HUES48 (cell line): ENCODE measurements around the gene AMBRA1.

ENCODE experiments used
- H3K27ac ChIP-seq: one replicate; pipeline ENCODE4 v1.7.0; 2013; ENCODE audit warnings: low read depth, low read length, inconsistent platforms
- H3K27me3 ChIP-seq: 2 replicates; pipeline ENCODE4 v1.6.1; 2013; ENCODE audit warnings: mild to moderate bottlenecking, low read length; ENCODE audit not compliant: control insufficient read depth, insufficient read depth
- H3K36me3 ChIP-seq: 2 replicates; pipeline ENCODE4 v1.6.1; 2013; ENCODE audit warnings: low read length; ENCODE audit not compliant: control insufficient read depth, insufficient read depth
- H3K4me1 ChIP-seq: 2 replicates; pipeline ENCODE4 v1.6.1; 2013; ENCODE audit warnings: mild to moderate bottlenecking, low read length; ENCODE audit not compliant: control insufficient read depth, insufficient read depth
- H3K4me3 ChIP-seq: 2 replicates; pipeline ENCODE4 v1.5.1; 2013; ENCODE audit warnings: mild to moderate bottlenecking, low read depth, low read length
- H3K9ac ChIP-seq: 2 replicates; pipeline ENCODE4 v1.6.1; 2013; ENCODE audit warnings: mild to moderate bottlenecking, low read depth, low read length, moderate library complexity
- H3K9me3 ChIP-seq: 2 replicates; pipeline ENCODE4 v1.6.1; 2013; ENCODE audit warnings: low read length; ENCODE audit not compliant: control insufficient read depth, insufficient read depth

Gene AMBRA1

GRCh38 chr11:46529928-46530574 lies 63.8 kb downstream of the AMBRA1 start:
- Histone ChIP-seq H3K4me1 (peaks cover 13% of the 10 kb centered on the region), H3K27ac (no peak overlapping the region), H3K27me3 (no peaks in the 10 kb centered on the region)

GRCh38 chr11:46529095-46529905 lies 64.5 kb downstream of the AMBRA1 start:
- H3K27ac ChIP-seq = no peak overlapping the region
- no peaks in the 10 kb centered on the region for H3K36me3 ChIP-seq
- no peak overlapping the region for H3K9ac ChIP-seq
- H3K27me3 ChIP-seq = no peaks in the 10 kb centered on the region
- peaks cover 7% of the 10 kb centered on the region for H3K4me1 ChIP-seq
- no peaks in the 10 kb centered on the region for H3K9me3 ChIP-seq
- no peak overlapping the region for H3K4me3 ChIP-seq

More at GRCh38 chr11:46529928-46530574, 63.8 kb downstream of the AMBRA1 start:
- Histone ChIP-seq H3K9ac (no peak overlapping the region), H3K9me3 (no peaks in the 10 kb centered on the region), H3K4me3 (no peak overlapping the region), H3K36me3 (no peaks in the 10 kb centered on the region)

GRCh38 chr11:46528445-46529094 lies 65.3 kb downstream of the AMBRA1 start:
- Histone ChIP-seq H3K4me1 (peaks cover 8% of the 10 kb centered on the region), H3K4me3 (no peak overlapping the region), H3K36me3 (no peaks in the 10 kb centered on the region), H3K9ac (no peak overlapping the region), H3K27ac (no peak overlapping the region), H3K9me3 (no peaks in the 10 kb centered on the region), H3K27me3 (no peaks in the 10 kb centered on the region)

GRCh38 chr11:46527591-46528130 lies 66.2 kb downstream of the AMBRA1 start:
- no peak overlapping the region for H3K4me3 ChIP-seq

GRCh38 chr11:46526216-46527215 lies 67.3 kb downstream of the AMBRA1 start:
- Histone ChIP-seq H3K4me1 (peaks cover 23% of the 10 kb centered on the region), H3K27me3 (no peaks in the 10 kb centered on the region), H3K4me3 (no peak overlapping the region), H3K9me3 (no peaks in the 10 kb centered on the region), H3K36me3 (no peaks in the 10 kb centered on the region), H3K9ac (no peak overlapping the region), H3K27ac (no peak overlapping the region)

More at GRCh38 chr11:46527591-46528130, 66.2 kb downstream of the AMBRA1 start:
- Histone ChIP-seq H3K27ac (no peak overlapping the region), H3K4me1 (peaks cover 17% of the 10 kb centered on the region), H3K27me3 (no peaks in the 10 kb centered on the region), H3K9me3 (no peaks in the 10 kb centered on the region), H3K9ac (no peak overlapping the region), H3K36me3 (no peaks in the 10 kb centered on the region)

- H3K9ac ChIP-seq = no peak overlapping the region
- no peak overlapping the region for H3K4me3 ChIP-seq
- peaks cover 31% of the 10 kb centered on the region for H3K4me1 ChIP-seq
- H3K9me3 ChIP-seq = no peaks in the 10 kb centered on the region
- no peak overlapping the region for H3K27ac ChIP-seq
- no peaks in the 10 kb centered on the region for H3K27me3 ChIP-seq
- H3K36me3 ChIP-seq = no peaks in the 10 kb centered on the region
Observed at GRCh38 chr11:46524201-46524770, 69.5 kb downstream of the AMBRA1 start.

- H3K36me3 ChIP-seq = no peaks in the 10 kb centered on the region
- H3K4me1 ChIP-seq = peaks cover 25% of the 10 kb centered on the region
- H3K9ac ChIP-seq = no peak overlapping the region
- no peaks in the 10 kb centered on the region for H3K9me3 ChIP-seq
- no peak overlapping the region for H3K4me3 ChIP-seq
- peak overlapping the region; percentile 39 for H3K27ac ChIP-seq
- no peaks in the 10 kb centered on the region for H3K27me3 ChIP-seq
Observed at GRCh38 chr11:46523290-46523689, 70.5 kb downstream of the AMBRA1 start.

GRCh38 chr11:46522682-46523281 lies 71.0 kb downstream of the AMBRA1 start:
- no peaks in the 10 kb centered on the region for H3K36me3 ChIP-seq
- no peaks in the 10 kb centered on the region for H3K9me3 ChIP-seq
- peak overlapping the region; percentile 39 for H3K27ac ChIP-seq
- H3K4me3 ChIP-seq = no peak overlapping the region
- H3K9ac ChIP-seq = no peak overlapping the region
- H3K4me1 ChIP-seq = peaks cover 25% of the 10 kb centered on the region
- H3K27me3 ChIP-seq = no peaks in the 10 kb centered on the region

GRCh38 chr11:46521961-46522681 lies 71.7 kb downstream of the AMBRA1 start:
- no peak overlapping the region for H3K27ac ChIP-seq
- H3K36me3 ChIP-seq = no peaks in the 10 kb centered on the region
- H3K27me3 ChIP-seq = no peaks in the 10 kb centered on the region
- H3K4me1 ChIP-seq = peaks cover 25% of the 10 kb centered on the region
- no peak overlapping the region for H3K9ac ChIP-seq
- H3K4me3 ChIP-seq = no peak overlapping the region
- no peaks in the 10 kb centered on the region for H3K9me3 ChIP-seq
